NCI-H2171 (cell line): Measurements from ENCODE around the gene FBXO8.

Source experiments
- DNase-seq: peaks from one replicate; lab custom pipeline; 2025; lab: John Stamatoyannopoulos, UW

FBXO8 gene

DNA sequence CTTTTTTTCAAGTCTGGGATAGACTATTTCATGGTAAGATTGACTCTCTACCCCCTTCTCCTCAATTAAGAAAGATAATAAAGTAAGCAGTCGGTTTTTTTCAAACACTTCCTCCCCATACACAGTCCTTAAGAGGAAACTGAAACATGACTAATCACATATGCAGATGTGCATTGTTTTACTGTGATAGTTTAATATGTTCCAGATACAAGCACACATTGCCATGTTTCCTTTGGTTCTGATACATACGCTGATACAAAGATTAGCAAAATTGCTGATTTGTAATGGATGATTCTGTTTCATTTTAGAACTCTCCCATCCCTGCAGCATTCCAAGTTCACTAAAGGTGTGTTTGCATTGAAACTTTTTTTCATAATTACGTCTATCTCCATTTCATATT, 76.1 kb downstream of the FBXO8 start:
- DNase-seq = no peak

DNA sequence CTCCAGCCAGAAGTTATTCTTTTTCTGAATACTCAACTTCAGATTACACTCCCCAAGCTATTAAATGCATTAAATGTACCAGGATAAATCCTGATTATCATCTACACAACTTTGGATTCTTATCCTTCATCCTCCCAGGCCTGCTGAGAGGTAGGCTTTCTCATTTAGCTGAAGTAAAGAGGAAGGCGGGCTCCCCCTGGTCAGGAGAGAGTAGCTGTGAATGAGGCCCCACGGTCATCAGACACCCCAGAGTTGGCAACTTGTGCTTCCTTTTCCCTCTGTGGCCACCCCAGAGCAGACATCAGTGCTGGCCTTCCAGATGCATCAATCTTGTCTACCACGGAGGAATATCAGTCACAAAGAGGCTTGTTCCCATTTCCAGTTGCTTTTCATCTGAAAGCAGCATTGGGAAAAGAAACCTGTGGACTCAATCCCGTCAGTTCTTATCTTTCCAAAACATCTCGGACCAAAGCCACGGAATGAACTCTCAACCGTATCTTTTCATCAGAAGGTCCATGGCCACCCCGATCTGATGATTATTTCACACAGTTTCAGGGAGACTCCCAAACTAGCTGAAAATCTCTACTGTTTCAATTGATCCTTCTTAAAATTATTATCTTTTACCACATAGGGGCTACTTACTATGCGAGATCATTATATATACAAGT, 79.2 kb downstream of the FBXO8 start:
- DNase-seq = no peak

DNA sequence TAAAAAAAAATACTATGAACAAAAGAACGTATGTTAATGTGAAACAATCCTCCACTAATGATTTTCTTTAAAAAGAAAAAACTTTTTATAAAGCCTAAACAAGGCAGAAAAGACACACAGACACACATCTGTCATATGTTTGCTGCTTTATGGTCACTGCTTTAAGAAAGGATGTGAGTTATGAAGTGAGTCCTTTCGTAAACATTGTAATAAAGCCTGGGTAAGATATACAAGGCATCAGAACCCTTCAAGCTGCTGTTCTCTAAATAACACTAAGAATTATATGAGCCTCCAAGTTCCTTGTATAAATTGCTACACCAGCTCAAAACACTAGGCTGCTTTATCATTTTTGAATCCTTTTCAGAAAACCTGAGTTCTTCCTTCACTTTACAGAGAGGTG, 81.6 kb downstream of the FBXO8 start:
- no peak for DNase-seq

DNA sequence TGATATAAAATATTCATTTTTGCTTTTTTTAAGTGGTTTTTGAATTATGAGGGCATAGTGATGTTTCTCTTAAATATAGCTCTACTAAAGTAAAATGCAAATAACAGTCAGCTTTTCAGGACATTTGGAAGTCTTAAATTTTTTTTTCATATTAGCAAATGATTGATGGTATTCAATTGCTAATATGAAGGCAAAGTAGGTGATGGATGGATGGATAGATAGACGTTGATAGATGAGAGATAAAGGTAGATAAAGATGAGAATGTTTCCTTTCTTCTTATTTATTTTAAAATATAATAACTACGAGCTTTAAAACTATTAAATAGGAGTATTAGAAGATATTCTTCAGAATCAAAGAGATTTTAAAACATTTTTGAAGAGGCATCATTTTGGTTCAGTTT, 83.7 kb downstream of the FBXO8 start:
- no peak for DNase-seq

DNA sequence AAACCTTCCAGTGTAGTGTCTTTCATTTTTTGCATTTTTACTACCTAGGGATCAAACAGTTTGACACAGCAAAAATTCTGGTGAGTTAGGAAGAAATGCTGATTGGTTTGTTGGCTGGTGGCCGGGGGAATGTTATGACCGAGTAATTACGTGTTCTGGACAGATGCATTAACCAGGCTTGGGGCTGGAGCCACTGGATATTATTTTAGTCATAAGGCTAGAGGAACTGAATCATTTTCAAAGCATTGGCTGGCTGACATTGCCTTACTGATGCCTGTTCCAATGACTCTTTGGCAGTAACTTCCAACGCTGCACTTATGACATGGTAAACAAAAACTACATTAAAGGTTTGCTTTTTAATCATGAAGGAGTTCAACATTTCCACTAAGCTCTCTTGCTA, 84.6 kb downstream of the FBXO8 start:
- no peak for DNase-seq

DNA sequence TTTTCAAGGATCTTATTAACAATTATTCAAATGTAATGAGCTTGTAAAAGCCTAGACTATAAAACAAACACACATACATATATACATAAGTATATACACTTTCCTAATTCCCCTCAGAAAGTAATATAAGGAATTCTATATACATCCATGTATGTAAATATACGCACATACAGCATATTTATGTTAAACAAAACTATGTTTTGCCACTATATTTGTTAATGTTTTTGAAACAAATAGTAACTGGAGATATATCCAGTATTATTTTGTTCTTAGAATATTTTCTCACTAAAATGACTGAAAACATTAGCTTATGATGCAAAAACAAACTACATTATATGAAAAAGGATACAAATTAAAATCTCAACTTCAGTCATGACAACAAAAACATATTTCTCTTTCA, 85.1 kb downstream of the FBXO8 start:
- DNase-seq = no peak

DNA sequence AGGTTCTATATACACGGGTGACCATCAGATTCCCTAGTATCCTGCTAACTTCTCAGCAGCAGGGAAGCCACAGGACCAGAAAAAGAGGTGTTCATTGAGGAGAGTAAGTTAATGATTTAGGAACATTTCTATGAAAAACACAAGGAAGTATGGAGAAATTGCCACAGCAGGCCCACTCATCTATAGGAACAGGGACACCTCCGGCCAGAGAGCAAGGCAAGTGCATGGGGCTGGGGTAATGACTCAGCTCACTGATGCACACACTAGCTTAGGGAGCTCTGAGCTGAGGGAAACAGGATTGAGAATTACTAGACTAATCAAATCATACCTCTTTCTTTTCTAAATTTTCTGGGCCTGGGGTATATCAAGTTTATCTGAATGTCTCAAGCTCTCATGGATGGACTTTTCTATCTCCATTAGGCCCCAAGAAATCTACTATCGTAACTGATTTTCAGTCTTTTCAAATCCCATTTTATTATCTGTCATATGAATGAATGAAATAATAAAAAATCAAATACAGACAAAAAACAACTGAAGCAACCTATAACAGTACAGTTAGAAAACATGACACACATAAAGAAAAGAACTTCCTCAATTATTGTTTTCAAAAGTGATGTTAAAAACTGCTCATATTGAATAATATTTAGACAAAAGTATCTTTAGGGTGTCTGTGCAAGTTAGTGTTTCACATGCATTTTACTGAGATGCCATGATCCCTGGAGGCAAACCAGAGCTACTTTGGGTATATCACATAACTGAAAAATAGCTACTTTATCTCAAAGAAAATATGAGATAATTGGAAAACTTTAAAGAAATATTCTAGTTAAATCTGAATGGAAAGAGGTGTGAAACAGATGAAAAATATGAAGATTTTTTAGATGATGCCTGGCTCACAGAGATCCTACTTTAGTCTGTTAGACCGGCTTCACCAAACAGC, 89.8 kb downstream of the FBXO8 start:
- no peak for DNase-seq

DNA sequence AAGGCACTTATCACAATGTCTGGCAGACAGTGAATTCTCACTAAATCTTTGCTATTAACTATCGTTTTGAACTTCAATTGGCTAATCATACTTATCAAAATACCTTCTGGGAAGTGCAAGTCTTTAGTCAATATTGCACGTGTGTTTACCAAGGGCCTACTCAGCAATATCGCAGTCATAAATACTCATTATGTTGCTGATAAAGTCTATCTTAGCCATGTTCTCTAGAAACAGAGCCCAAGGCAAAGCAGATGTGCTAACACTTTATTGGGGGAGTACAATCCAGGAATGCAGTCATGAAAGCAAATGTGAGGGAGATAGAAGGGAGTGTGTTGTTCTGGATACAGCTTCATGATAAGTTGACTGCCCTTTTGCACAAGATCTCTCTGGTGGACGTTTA, 90.5 kb downstream of the FBXO8 start:
- DNase-seq = no peak

DNA sequence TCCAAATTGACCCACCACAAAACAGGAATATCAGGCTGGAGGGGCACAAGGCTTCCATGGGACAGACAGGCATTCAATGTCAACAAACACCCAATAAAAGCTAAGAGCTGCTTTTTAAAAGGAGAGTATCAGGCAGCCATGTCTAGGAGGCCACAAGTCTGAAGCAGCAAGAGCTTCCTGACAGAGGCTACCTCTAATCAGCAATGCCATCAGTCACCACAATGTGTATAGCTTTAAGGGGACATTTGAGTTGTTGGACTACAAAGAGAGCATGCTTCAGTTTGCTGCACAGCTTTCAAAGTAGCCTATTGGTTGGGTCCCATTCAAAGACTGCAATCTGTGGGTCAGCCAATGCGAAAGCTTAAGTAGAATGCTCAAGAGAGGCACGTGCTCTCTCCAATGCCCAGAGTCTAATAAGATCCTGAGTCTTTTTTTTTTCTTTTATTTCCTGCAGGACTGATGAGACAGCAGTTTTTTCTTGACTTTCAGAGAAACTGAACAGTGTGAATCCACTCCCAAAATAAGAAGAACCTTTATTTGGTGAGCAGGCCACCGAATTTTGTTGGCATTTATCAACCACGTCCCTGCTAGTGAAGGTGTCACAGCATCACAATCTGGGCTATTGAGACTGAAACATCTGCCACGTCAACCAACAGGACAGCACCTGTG, 92.5 kb downstream of the FBXO8 start:
- DNase-seq = no peak

DNA sequence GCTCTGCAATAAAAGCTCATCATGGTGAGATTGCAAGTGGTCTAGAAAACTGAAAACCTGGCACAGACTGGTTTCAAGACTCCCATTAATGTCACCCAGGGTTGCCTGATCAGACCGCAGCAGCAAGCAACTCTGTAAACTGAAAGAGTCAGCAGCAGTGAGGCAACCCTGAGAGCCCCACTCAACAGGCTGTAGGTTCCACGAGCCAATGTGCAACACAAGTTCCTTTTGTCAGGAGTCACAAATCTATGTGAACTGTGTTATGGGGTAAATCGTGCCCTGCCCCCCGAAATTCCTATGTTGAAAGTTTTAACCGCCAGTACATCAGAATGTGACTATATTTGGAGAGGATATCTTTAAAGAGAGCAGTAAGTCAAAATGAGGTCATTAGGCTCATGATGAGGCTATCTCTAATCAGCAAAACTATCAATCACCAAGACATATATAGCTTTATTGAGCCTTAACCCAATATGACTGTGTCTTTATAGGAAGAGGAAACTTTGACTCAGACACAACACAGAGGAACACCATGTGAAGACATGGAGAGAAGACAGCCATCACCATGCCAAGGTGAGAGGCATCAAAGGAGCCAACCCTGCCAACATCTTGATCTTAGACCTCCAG, 94.0 kb downstream of the FBXO8 start:
- DNase-seq = no peak
